HK-2 (cell line): ENCODE results near the gene SORCS1.

Experiments used
- DNase-seq: peaks from one replicate; pipeline ENCODE4 v3.0.0-alpha.2; 2018; ENCODE audit not compliant: unreplicated experiment

Gene SORCS1

GRCh38 chr10:106595281-106595680 lies 569.2 kb downstream of the SORCS1 start:
- no peak for DNase-seq

- DNase-seq = no peak
These were observed 570.6 kb downstream of the SORCS1 start for GRCh38 chr10:106593876-106594275.

GRCh38 chr10:106592396-106592795 lies 572.1 kb downstream of the SORCS1 start:
- no peak for DNase-seq

GRCh38 chr10:106582291-106582690 lies 582.2 kb downstream of the SORCS1 start:
- no peak for DNase-seq

DNA sequence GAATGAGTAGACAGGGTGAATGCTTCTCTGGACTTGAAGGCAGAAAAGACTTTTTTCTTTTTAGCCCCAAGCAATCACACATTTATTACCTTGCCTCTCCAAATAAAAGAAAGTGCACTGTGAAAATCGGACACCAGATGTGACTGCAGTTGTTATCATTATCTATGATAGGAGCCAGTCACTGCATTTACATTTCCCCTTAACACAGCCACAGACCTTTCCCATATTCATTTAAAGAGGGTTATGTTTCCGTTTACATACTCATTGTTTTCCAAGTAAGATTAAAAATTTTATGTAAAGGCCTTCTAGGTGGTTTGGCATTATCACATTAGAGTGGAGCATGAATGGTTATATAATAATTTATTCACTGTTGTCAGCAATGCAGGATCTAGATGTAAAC lies 586.8 kb downstream of the SORCS1 start:
- no peak for DNase-seq

DNA sequence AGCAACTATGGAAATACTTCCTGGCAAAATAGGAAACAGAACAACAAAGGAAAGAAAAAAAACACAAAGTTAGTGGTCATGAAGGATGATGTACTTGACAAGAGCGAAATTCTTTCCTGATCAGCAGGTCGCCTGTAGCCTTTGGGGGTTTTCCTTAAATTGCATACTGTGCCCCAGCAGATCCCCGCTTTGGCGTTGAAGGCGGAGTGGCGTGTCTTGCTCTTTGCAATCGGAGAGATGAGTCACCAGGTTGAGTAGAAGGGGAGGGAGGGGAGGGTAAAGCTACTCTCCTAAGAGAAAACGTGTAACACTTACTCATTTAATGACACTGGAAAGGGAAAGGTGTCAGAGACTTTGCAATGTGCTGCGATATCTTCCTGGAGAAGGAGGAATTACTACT lies 587.2 kb downstream of the SORCS1 start:
- no peak for DNase-seq

DNA sequence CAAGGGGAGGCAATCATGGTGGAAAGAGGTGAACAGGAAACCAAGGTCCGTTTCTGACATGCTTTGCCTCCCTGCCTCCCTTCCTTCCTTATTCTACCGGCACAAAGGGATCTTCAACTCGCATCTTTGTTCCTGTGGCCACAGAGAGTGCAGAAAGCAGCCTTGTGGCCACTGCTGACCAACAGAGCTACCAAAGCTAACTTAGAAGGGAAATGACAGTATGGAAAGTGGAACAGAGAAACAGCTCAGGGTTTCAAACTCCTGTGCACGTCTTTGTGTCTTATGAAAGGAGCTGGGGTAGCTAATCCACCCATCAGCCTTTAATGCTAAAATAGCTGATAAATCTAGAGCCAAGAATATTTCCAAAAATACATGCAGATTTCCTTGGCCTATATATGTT lies 588.0 kb downstream of the SORCS1 start:
- DNase-seq = no peak

GRCh38 chr10:106573106-106573505 lies 591.4 kb downstream of the SORCS1 start:
- DNase-seq = no peak

- no peak for DNase-seq
These were observed 593.1 kb downstream of the SORCS1 start for GRCh38 chr10:106571192-106571946.

GRCh38 chr10:106570268-106570667 lies 594.2 kb downstream of the SORCS1 start:
- DNase-seq = no peak

DNA sequence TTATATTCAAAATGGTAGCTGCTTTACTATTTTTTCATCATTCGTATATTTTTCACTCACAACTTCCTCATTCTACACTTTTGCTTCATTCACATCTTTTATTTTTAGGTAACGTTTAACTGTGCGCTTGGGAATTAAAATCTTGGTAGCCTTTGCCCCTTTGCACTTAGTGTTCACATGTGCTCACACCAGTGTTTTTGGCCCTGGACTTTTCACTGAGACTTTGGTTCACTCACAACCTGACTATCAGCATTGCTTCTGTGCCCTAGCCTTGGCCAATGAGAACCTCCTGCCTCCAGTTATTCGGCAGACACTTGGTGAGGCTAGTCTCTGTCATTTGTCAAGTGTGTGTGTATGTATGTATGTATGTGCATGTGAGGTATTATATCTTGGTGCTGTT lies 596.9 kb downstream of the SORCS1 start:
- DNase-seq = no peak

DNA sequence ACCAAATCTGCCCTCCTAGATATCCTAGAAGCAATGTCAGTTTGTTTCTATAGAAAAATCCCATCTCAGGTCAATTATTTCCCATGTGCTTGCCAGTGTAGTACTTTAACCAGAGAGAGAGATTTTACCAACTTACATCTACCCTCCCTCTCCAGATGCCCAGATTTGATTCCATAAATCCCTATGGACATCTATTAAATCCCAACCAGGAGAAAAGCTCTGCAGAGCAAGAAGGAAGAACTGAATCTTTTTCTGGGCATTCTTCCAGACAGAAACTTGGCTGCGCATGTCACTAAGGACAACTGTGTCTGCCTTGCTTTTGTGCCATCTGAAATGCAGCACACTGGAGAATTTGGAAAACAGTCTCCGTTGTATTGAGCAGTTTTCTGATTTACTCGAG lies 597.6 kb downstream of the SORCS1 start:
- DNase-seq = no peak

GRCh38 chr10:106565546-106565945 lies 599.0 kb downstream of the SORCS1 start:
- no peak for DNase-seq

DNA sequence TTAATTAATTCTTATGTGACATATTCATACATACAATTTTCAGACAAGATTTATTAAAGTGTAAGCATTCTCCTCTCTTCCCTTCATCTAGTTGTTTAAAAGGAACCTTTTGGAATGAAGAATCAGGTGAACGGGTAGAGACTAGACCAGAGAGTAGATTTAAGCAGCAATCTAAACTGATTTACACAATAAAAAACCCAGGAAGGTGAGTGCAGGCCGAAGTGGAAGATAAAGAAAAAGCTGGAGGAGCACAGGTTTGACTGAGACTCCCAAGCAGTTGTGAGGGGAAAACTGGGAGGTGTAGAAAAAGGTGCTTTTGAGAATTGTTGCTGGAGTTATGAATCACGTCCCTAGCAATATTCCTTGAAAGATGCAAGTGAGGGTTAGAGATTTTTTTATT lies 601.1 kb downstream of the SORCS1 start:
- no peak for DNase-seq

- no peak for DNase-seq
These were observed 603.4 kb downstream of the SORCS1 start for GRCh38 chr10:106560925-106561640.

GRCh38 chr10:106559442-106559841 lies 605.1 kb downstream of the SORCS1 start:
- DNase-seq = no peak

DNA sequence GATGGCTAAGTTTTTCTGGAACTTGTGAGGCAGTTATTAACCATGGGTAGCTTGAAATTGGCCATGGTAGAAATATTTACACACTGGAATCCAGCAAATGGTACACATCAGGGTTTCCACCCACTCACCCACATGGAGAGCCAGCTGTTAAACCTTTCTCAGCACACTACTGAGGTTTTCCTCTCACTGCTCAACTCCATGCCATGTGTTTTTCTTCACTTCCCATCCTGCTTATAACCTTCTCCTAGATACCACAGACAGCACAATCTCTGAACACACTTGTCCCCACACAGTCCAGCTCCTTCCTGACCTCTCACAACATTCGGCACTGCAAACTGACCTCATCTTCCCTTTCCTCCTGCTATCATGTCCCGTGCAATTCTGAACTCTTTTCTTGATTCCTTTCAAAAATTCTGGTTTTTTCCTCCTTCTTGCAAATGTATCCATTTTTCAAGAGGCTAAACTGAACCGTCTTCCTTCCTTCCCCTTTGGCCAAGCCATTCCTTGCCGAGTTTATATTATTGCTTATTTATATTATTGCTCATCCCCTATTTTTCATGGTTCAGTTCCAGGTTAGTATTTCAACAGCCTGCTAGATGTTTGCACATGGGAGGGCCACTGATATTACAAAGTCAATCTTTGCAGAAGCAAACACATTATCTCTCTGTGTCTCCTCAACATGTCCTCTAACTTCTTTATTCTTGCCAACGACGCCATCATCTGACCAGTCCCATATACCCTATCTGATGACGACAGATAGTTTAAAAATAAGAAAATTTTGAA lies 606.4 kb downstream of the SORCS1 start:
- no peak for DNase-seq

DNA sequence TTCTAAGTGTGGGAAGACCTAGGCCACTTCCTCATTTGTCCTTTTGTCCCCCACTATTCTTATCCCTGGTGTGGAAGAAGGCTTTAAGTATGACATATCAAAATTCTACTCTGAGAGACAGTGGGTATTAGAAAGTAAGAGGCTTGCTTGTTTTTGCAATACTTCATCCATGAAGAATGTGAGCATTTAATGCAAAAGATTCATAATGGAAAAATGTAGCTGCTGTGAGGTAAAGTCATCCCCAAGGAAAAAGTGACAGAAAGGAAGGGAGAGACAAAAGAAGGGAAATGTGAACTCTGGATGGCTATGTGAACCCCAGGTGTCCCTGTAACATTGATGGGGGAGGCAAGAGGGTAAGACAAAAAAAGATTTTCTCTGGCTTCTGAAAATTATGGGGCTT lies 607.5 kb downstream of the SORCS1 start:
- no peak for DNase-seq

- no peak for DNase-seq
These were observed 608.9 kb downstream of the SORCS1 start for GRCh38 chr10:106555599-106555998.

DNA sequence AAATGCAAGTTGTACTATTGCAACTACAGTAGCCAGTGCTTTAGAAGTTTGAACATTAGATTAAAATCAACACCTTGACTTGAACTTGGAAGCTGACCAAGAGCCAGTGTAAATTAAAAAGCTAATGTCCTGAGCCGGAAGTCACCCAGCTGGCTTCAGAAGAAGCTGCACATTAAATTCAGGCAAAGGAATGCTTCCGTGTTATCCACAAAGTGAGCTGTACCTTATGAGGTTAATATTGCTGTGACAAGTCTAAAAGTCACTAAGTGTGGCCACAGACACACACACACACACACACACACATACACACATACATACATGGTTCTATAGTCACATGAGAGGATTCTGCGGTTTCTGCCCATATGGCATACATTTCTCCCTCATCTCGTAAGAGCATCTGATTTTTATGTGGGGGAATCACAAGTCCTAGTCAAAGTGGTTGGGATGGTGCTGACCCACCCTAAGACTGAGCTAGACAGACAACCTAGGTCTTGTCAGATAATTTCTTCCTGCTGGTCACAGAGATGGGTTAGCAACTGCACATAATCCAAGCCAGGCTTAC lies 612.9 kb downstream of the SORCS1 start:
- no peak for DNase-seq

DNA sequence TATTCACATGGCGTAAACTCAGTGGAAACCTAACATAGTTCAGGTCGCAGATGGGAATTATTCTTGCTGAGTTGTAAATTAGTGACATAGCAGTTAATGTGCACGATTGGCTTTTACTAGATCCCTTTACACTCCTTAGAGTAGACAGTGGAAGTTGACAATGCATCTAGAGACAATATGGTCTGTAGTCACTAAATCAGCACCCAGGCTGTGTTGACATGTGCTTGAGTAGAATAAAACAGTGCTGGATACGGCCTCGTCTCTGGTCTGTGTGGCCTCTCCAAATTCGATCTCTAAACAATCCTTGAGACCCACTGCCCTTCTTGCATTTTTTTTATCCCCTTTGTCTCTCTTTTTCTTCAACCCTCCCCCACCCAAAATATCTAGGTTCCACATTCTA lies 615.7 kb downstream of the SORCS1 start:
- DNase-seq = no peak

GRCh38 chr10:106547047-106547635 lies 617.4 kb downstream of the SORCS1 start:
- DNase-seq = no peak
